ENCODE measurements around the gene DNAJC5.
"Not testable (repeated sequence)": the region's sequence is repeated elsewhere in the genome, so short reads cannot be mapped to it uniquely, and the experiment has no call there.

Gene DNAJC5, protein sequence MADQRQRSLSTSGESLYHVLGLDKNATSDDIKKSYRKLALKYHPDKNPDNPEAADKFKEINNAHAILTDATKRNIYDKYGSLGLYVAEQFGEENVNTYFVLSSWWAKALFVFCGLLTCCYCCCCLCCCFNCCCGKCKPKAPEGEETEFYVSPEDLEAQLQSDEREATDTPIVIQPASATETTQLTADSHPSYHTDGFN

DNA sequence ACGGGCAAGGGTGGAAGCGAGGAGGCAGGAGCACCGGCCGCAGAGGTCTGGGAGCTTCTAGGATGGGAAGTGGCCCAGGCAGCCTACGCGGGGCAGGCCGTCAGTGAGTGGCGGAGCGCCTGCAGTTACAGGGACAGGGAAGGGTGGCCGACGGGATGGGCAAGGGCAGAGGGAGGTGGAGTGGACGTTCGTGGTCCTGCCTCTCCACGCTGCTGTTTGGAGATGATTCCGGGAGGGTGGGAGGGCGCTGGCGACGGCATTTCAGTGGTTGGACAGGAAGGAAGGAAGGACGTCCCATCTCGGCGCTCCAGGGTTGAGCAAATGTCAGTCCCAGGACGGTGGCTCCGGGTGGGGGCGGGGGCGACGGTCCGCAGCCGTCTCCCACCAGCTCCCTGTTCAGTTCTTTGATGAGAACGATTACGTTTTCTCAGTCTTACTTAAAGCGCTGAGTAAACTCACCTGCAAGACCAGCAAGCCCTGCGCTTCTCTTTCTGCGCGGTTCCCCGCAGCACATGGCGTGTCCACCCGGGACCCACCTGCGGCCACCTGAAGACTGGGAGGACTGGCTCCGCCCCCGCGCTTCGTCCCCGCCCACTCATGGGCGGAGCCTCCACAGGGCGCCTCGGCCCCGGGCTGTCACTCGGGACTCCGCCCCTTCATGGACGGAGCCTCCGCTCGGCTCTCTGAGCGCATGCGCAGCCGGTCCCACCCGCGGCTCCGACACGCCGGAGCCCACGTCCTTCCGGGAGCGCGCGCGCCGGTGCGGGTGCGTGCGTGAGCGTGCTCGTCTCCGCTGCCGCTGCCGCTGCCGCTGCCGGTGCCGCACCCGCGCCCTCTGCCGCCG is at the start of gene DNAJC5:
DNAJC5 (plus strand) TSS at position 769 of the 844 bp plus-strand sequence. CDS start 33,220 bp downstream, outside the sequence.
- peak; percentile 95 to 96 for DNase-seq

- no peak for DNase-seq
These were observed 48.7 kb upstream of the DNAJC5 start for GRCh38 chr20:63846128-63846771.

DNA sequence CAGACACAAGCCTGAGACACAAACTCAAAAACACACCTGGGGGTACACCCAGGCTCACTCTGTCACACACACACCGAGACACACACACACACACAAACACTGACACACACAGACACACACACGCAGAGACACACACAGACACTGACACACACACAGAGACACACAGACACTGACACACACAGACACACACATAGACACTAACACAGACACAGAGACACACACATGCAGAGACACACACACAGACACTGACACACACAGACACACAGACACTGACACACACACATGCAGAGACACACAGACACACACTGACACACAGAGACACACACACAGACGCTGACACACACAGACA is 48.1 kb upstream of the DNAJC5 start:
- DNase-seq = no peak

- DNase-seq = no peak
These were observed 47.5 kb upstream of the DNAJC5 start for GRCh38 chr20:63847237-63848002.

DNA sequence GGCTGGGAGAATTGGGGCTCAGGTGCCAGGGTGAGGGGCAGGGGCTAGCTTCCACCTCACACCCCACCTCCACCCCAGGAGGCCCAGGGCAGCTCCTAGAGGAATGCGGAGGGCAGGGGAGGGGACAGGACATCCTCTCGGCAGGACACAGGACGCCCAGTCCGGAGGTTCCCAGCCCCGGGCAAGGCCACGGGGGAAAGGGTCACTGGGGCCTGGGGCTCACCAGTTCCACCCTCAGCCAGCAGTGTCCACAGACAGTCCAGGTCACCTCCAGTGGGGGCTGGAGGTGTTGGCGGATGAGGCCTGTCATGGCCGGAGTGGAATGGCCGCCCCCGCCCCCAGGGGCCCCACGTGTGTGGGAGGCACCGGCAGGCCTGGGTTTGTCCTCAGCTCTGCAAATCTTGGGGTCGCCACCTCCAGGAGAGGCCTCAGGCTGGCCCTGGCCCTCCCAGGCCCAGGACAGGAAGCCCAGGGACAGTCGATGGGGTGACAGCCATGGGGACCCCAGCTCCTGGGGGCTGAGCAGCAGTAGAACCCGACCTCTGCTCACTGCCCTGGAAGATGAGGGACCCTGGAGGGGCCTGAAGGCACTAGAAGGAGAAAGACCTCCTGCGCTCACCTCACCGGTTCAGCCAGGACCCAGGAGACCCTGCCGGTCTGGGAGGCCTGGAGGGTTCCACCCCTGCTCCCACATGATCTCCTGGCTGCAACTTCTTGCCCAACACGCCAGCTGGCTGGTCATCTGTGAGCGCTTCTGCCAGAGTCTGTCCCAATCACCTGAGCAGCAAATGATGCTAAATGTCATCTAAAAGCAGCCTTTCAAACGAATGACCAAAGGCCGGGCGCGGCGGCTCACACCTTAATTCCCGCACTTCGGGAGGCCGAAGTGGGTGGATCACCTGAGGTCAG is 46.7 kb upstream of the DNAJC5 start:
- DNase-seq = no peak

- peak; percentile 64 to 65 for DNase-seq
These were observed 44.0 kb upstream of the DNAJC5 start for GRCh38 chr20:63850689-63851547.

DNA sequence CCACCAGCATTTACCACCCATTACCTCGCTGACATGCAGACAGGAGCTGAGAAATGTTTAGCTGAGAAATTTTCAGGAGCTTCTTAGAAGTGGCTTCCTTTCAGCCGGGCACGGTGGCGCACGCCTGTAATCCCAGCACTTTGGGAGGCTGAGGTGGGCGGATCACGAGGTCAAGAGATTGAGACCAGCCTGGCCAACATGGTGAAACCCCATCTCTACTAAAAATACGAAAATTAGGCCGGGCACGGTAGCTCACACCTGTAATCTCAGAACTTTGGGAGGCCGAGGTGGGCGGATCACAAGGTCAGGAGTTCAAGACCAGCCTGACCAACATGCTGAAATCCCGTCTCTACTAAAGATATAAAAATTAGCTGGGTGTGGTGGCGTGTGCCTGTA is 43.4 kb upstream of the DNAJC5 start:
- DNase-seq = not testable (repeated sequence)

DNA sequence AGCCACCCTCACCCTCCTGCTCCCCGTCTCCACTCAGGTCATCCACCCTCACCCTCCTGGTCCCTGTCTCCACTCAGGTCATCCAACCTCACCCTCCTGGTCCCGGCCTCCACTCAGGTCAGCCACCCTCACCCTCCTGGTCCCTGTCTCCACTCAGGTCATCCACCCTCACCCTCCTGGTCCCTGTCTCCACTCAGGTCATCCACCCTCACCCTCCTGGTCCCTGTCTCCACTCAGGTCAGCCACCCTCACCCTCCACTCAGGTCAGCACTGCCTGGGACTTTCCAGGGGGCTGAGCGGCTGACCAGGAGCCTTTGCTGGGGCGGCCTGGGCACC is 41.2 kb upstream of the DNAJC5 start:
- not testable (repeated sequence) for DNase-seq

GRCh38 chr20:63854069-63854765 is 40.7 kb upstream of the DNAJC5 start:
- no peak for DNase-seq

DNA sequence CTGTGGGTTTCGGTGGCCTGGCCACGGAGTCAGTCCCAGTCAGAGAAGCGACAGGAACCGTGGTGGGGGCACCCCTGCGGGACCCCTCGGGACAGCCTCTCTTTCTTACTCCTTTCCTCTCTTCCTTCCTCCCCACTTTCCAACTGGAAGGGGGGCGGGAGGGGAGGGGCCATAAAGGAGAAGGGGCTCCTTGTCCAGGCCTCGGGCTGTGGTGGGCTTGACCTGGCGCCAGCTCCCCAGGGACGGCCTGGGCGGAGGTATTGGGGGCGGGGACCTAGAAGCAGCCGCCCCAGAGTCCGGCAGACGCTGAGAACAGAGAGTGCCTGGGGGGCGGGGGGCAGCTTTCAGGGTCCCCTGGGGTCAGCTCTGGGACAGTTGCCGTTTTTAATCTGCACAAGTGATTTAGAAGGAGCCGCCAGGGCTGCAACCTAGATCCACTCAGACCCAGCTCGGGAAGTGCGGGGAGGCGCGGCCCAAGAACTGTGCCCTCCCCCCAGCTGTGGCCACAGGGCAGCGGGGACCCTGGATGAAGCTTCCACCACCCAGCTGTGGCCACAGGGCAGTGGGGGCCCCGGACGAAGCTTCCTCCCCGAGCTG is 40.1 kb upstream of the DNAJC5 start:
- no peak for DNase-seq

- DNase-seq = no peak
These were observed 39.4 kb upstream of the DNAJC5 start for GRCh38 chr20:63855363-63856097.

DNA sequence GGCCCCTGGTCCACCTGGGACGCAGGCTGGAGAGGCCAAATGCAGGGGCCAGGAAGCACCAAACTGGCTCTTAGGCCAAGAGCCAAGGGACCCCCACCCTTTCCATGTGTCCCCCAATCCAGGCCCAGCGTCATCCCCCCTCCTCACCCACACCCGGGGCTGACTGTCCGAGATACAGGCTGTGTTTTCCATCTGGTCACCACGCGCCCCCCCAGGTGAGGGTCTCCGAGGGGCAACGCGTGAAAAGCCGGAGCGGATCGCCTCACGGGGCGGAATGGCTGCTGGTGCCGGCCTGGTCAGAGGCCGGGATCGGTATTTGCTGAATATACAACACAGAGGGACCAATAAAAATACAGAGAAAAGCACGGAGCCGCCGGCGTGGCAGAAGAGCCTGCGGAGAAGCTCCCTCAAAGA is 38.8 kb upstream of the DNAJC5 start:
- DNase-seq = no peak

DNA sequence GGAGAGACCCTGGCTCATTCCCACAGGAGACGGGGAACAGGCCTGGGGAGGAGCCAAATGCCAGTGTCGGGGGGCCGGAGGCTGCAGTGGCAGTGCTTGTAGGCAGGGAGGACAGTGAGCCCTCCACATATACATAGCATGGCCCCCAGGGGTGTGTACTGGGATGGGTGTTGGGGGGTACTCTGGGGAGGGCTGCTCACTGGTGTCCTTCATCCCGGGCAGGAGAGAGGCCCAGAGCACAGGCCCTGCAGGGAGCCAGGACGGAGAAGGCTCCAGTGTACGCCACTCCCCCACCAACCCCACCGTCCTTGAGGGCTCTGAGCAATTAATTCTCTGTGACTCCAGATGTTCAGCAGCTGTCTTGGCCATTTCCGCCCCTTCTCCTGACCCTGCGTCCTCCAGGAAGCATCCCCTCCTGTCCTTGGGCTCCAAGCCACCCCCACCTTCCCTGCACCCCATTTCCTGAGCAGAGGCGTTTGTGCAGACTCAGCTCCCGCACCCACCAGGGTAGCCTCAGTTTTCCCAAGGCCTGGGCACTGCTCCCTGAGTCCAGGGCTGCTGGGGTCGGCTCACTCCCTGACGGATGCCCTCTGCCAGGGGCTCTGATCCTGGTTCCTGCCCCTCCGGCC is 37.0 kb upstream of the DNAJC5 start:
- DNase-seq = peak in 1 of 2 donors; percentile 20

DNA sequence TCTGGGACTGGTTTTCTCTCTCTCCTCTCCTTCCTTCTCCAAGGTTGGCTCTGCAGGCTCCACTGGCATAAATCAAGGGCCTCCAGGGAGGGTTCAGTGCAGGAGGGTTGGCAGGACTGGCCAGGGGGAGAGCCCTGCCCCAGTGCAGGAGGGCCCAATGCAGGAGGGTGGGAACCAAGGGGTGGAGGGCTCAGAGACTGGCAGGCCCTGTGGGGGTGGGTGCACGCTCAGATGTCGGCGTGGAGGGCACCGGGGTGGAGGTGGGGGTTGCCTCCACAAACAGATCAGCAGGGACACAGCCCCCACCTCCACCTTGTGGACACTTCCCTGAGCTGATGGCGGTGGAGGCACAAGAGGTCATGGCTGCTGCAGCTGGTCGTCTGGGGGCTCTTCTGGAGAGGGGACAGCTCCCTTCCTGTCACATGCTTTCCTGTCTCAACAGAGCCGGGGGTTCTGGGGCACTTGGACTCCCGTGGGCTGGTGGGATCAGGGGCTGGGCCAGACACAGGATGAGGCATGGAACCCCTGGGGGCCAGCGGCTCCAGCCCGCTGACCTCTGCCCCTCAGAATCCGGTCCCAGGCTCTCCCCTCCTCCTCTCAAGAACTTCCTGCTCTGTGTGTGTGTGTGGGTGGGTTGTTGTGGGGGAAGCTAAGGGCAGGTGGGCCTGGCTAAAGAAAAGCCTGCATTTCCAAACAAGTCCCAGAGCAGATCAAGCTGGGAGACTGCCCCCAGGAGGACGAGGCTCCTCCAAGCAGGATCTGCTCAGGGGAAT is 36.3 kb upstream of the DNAJC5 start:
- no peak for DNase-seq

DNA sequence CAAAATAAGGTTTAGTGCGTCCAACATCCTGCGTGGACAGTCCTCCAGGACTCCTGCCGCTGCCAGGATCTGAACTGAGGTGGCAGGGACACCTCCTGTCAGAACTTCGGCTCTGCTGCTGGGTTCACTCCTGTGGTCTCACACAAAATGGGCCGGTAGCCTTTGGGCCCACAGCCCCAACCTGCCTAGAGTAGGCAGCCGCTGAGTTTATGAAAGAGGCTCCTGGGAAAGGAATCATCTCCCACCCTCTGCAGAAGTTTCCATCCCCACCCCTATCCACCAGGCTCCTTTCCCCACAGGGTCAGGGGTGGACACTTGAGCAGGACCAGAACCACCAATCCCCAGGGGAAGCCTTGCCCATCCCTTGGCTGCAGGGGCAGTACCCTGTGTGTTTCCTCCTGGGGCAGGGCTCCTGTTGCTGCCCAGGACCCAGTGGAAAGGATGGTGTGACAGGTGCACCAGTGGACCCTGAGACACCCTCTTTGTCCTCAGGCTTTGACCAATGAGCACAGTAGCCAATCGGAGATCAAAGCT is 35.7 kb upstream of the DNAJC5 start:
- DNase-seq = no peak

- DNase-seq = no peak
These were observed 34.4 kb upstream of the DNAJC5 start for GRCh38 chr20:63860325-63861051.

DNA sequence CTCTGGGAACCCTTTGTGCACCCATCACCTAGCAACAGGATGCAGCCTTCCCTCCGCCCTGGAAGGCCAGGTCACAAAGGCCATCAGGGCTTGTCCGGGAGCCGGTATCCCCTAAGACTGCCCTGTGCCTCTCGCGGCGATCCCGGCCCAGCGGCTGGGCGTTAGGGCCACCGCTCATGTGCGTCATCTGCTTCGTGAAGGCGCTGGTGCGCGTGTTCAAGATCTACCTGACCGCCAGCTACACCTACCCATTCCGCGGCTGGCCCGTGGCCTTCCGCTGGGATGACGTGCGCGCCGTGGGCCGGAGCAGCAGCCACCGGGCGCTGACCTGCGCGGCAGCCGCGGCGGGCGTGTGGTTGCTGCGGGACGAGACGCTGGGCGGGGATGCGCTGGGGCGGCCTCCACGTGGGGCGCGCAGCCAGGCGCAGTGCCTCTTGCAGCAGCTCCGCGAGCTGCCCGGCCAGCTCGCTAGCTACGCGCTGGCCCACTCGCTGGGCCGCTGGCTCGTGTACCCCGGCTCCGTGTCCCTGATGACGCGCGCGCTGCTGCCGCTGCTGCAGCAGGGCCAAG is 33.5 kb upstream of the DNAJC5 start, which contains the start of gene ABHD16B:
ABHD16B (plus strand) TSS at position 134 of the 570 bp plus-strand sequence; CDS start at position 177, 43 bp downstream.
- DNase-seq = no peak

All from stimulated activated CD4-positive, alpha-beta T cell treated with anti-CD3 and anti-CD28 coated beads, Interleukin-2, amount 100 ng/mL, for 24 hours (primary cell).